GM12878 (cell line): ENCODE data around the gene RESP18. TPM values are rescaled to one million over a fixed set of nuclear protein-coding genes. Genes with fewer than 3 reads are reported as not detected.

Experiments used
- ATAC-seq: fragments of 200-7000 bp; cut with Tn5 transposase; 3 replicates; pipeline ENCODE4 v1.9.1; 2020; ENCODE audit warnings: mild to moderate bottlenecking, moderate library complexity
- BruUV-seq: library from RNA; stranded (reverse); fragments of 400-500 nt; replicated peaks from 2 replicates; lab custom pipeline; 2021; lab: Mats Ljungman, UMichigan
- CTCF ChIA-PET: fragments of 300-600 bp; sonication (Branson Sonifier 250); formaldehyde crosslinking; extraction: SDS; loops from one replicate; lab custom pipeline; 2021; ENCODE audit warnings: inconsistent platforms; lab: Yijun Ruan, JAX
- POLR2A ChIA-PET: fragments of 350-600 bp; formaldehyde crosslinking; extraction: SDS; loops from one replicate; lab custom pipeline; 2021; ENCODE audit warnings: inconsistent platforms; lab: Charles Lee
- RAD21 ChIA-PET: fragments of 300-600 bp; sonication (Branson Sonifier 250); formaldehyde crosslinking; loops from one replicate; lab custom pipeline; 2023; ENCODE audit warnings: antibody characterized with exemption; ENCODE audit not compliant: unreplicated experiment; lab: Charles Lee
- SMC1A ChIA-PET: fragments of 300-600 bp; sonication (Branson Sonifier 250); formaldehyde crosslinking; loops from one replicate; lab custom pipeline; 2023; ENCODE audit not compliant: unreplicated experiment, uncharacterized antibody; lab: Charles Lee
- DNase-seq: peaks from one replicate; pipeline ENCODE4 v3.0.0-alpha.2; 2011; ENCODE audit warnings: low read depth, low spot score
- FAIRE-seq: peaks from 3 replicates; lab custom pipeline; 2011; peaks lifted over from hg19 to GRCh38; lab: Jason Lieb, UNC
- H2AFZ ChIP-seq: 2 replicates; pipeline ENCODE4 v1.6.0; 2011; ENCODE audit warnings: low read depth, low read length, control low read depth; ENCODE audit not compliant: control insufficient read depth
- H3K27ac ChIP-seq: 2 replicates; pipeline ENCODE4 v1.5.1; 2011; ENCODE audit warnings: control low read depth; ENCODE audit not compliant: control insufficient read depth, insufficient read depth
- H3K27me3 ChIP-seq, 2 experiments: replicated peaks in 1 of 2; 2 replicates each; pipeline versions ENCODE4 v1.6.0 to v1.6.1; 2011; ENCODE audit warnings: low read length in 1 of 2; ENCODE audit not compliant: control insufficient read depth in 2 of 2, insufficient read depth in 2 of 2
- H3K36me3 ChIP-seq, 2 experiments: 2 replicates each; pipeline ENCODE4 v1.5.1; 2011; ENCODE audit warnings: low read length in 1 of 2; ENCODE audit not compliant: control insufficient read depth in 2 of 2, insufficient read depth in 2 of 2
- H3K4me1 ChIP-seq: 2 replicates; pipeline ENCODE4 v1.6.1; 2011; ENCODE audit warnings: mild to moderate bottlenecking, low read length, moderate library complexity, mixed read lengths; ENCODE audit not compliant: control insufficient read depth, insufficient read depth
- H3K4me2 ChIP-seq: 2 replicates; pipeline ENCODE4 v1.6.0; 2011; ENCODE audit warnings: control low read depth; ENCODE audit not compliant: control insufficient read depth, insufficient read depth
- H3K4me3 ChIP-seq: fragments of 200-600 bp; sonication (generic); 2 replicates; pipeline ENCODE4 v1.5.1; 2016
- H3K79me2 ChIP-seq: 2 replicates; pipeline ENCODE4 v1.6.0; 2011; ENCODE audit warnings: low read length; ENCODE audit not compliant: control insufficient read depth, insufficient read depth
- H3K9ac ChIP-seq: 2 replicates; pipeline ENCODE4 v1.8.0; 2011; ENCODE audit warnings: low read length, control low read depth, mixed read lengths; ENCODE audit not compliant: control insufficient read depth, insufficient read depth
- H3K9me3 ChIP-seq: replicated peaks from 3 replicates; pipeline ENCODE4 v1.5.1; 2011; ENCODE audit warnings: mild to moderate bottlenecking, low read length; ENCODE audit not compliant: control insufficient read depth, insufficient read depth
- H4K20me1 ChIP-seq: 2 replicates; pipeline ENCODE4 v1.6.0; 2011; ENCODE audit not compliant: control insufficient read depth, insufficient read depth
- BCLAF1 ChIP-seq: fragments of 450-650 bp; IDR thresholded peaks from 2 replicates; pipeline ENCODE4 v1.6.1; 2017; ENCODE audit warnings: antibody characterized with exemption, mild to moderate bottlenecking, moderate library complexity
- CHD2 ChIP-seq: IDR thresholded peaks from 2 replicates; pipeline ENCODE4 v1.6.1; 2011; ENCODE audit warnings: low read depth, low read length, improper control_type of control experiment, borderline replicate concordance
- EED ChIP-seq: sonication (generic); IDR thresholded peaks from 2 replicates; pipeline ENCODE4 v1.6.1; 2016; ENCODE audit warnings: antibody characterized with exemption, low read depth
- KAT2A ChIP-seq: conservative IDR thresholded peaks from 2 replicates; pipeline ENCODE4 v1.6.1; 2011; ENCODE audit warnings: low read depth, low read length; ENCODE audit not compliant: control insufficient read depth
- NR2C1 ChIP-seq: fragments of 450-650 bp; IDR thresholded peaks from 2 replicates; pipeline ENCODE4 v1.6.1; 2017; ENCODE audit warnings: antibody characterized with exemption, mild to moderate bottlenecking, moderate library complexity
- SMAD5 ChIP-seq: IDR thresholded peaks from 2 replicates; pipeline ENCODE4 v1.6.1; 2016; ENCODE audit warnings: antibody characterized with exemption, low read depth
- ZNF592 ChIP-seq: fragments of 450-650 bp; IDR thresholded peaks from 2 replicates; pipeline ENCODE4 v1.6.1; 2017; ENCODE audit warnings: mild to moderate bottlenecking, moderate library complexity
- WGBS: methylation state at CpG from one replicate; pipeline ENCODE4 v1.1.6; 2016; ENCODE audit warnings: low lambda C conversion rate; ENCODE audit not compliant: insufficient replicate concordance, insufficient coverage; ENCODE audit errors: missing lambda C conversion rate; 5-methylcytosine and 5-hydroxymethylcytosine counted together
- in situ Hi-C: fragments of 300-500 bp; cut with MboI; formaldehyde crosslinking; loops from 9 replicates; pipeline ENCODE4 v1.14.3; 2018; ENCODE audit warnings: mixed read lengths
- intact Hi-C: fragments of 100-400 bp; cut with micrococcal nuclease; formaldehyde crosslinking; loops from one replicate; pipeline ENCODE4 v1.14.2; 2022; ENCODE audit not compliant: unreplicated experiment
- polyA plus RNA-seq, 11 experiments: library from polyadenylated mRNA; depleted of rRNA in 4 of 11; unstranded in 6 of 11; stranded (reverse) in 5 of 11; fragments of >200 nt; fragmentation: Nextera tagmentation in 4 of 11; fragmentation: Illumina TruSeq in 1 of 11; extraction: Ambion mirVana in 4 of 11; extraction: Trizol in 1 of 11; gene quantifications; 1 replicate in 1 of 11; 2 replicates in 10 of 11; pipeline versions ENCODE4 v1.2.1 to v1.2.3, GENCODE V29; 2011 to 2016; ENCODE audit warnings: inconsistent platforms in 2 of 11, missing spikeins in 2 of 11, low read depth in 1 of 11
- total RNA-seq, 4 experiments: library from RNA; depleted of rRNA in 3 of 4; stranded (reverse); fragments of >200 nt in 3 of 4; fragmentation: Illumina TruSeq in 1 of 4; extraction: Trizol in 1 of 4; gene quantifications; 2 replicates each; pipeline versions ENCODE4 v1.2.1 to v1.2.3, GENCODE V29; 2013 to 2021

The RESP18 gene
- total and polyA plus RNA-seq, 10 of the 15 experiments (the other 5 are each of a cell fraction or from before 2014, with no cell fraction given): not detected

- Histone ChIP-seq H3K4me1 (no peaks in the 10 kb centered on the region), H3K9me3 (no peaks in the 10 kb centered on the region), H3K4me2 (no peak overlapping the region), H4K20me1 (no peaks in the 10 kb centered on the region), H3K9ac (no peak overlapping the region), H3K79me2 (no peaks in the 10 kb centered on the region), H2AFZ (no peak overlapping the region), H3K4me3 (no peak overlapping the region), H3K36me3 (no peaks in the 10 kb centered on the region), H3K27ac (no peak overlapping the region), H3K27me3 (peaks cover 4 to 5% of the 10 kb centered on the region in 2 experiments; a peak in 2 of 4 replicates)
- in situ Hi-C loops: no loop called here
- ATAC-seq: no peak
- FAIRE-seq: no peak
- intact Hi-C loops: no loop called here
- RAD21 ChIA-PET: interaction anchor here (1.0 kb wide), 1 partner anchor 146 kb away, joined by 4 read pairs; no protein-coding TSS in a partner anchor
- TF ChIP-seq EED (no peak), SMAD5 (no peak), CHD2 (no peak), ZNF592 (no peak), NR2C1 (no peak), BCLAF1 (no peak), KAT2A (no peak)
- no TSS peak for BruUV-seq
- no peak for DNase-seq
- POLR2A ChIA-PET: interaction anchor here (0.6 kb wide), 1 partner anchor 118 kb away, joined by 4 read pairs; no protein-coding TSS in a partner anchor
- WGBS: 29% methylated on average over 11 of the region's 11 CpGs
- SMC1A ChIA-PET: interaction anchor here (5.8 kb wide), 1 partner anchor 144 kb away, joined by 36 read pairs; the partner anchor contains the start of gene NHEJ1
- CTCF ChIA-PET: interaction anchor here (0.7 to 10.9 kb wide), 2 partner anchors 147 to 260 kb away, joined by 4 to 208 read pairs; partner anchors contain the start of gene NHEJ1
These were observed 30.1 kb downstream of the RESP18 start for GRCh38 chr2:219302412-219302968.
